H9 (cell line): ENCODE results near the gene RASGEF1C. TPM values are rescaled to one million over a fixed set of nuclear protein-coding genes. Genes with fewer than 3 reads are reported as not detected.

Experiments
- DNase-seq: peaks from one replicate; pipeline ENCODE4 v3.0.0-alpha.2; 2017
- H2AFZ ChIP-seq: one replicate; pipeline ENCODE4 v1.6.1; 2013; ENCODE audit warnings: mild to moderate bottlenecking, low read length, control low read depth, moderate library complexity
- H2AK5ac ChIP-seq: 2 replicates; pipeline ENCODE4 v1.6.1; 2013; ENCODE audit warnings: low read length, control low read depth, mixed read lengths; ENCODE audit not compliant: insufficient read length
- H2BK120ac ChIP-seq: one replicate; pipeline ENCODE4 v1.6.1; 2013; ENCODE audit warnings: low read depth, mild to moderate bottlenecking, low read length, control low read depth, inconsistent platforms; ENCODE audit not compliant: poor library complexity, severe bottlenecking
- H2BK12ac ChIP-seq: 2 replicates; pipeline ENCODE4 v1.6.1; 2013; ENCODE audit warnings: low read length, control low read depth, mixed read lengths, low read depth; ENCODE audit not compliant: insufficient read length
- H2BK15ac ChIP-seq: 2 replicates; pipeline ENCODE4 v1.6.1; 2013; ENCODE audit warnings: low read depth, low read length, control low read depth
- H2BK20ac ChIP-seq: one replicate; pipeline ENCODE4 v1.6.1; 2013; ENCODE audit warnings: low read depth, mild to moderate bottlenecking, low read length, control low read depth, inconsistent platforms; ENCODE audit not compliant: poor library complexity, severe bottlenecking
- H2BK5ac ChIP-seq: 2 replicates; pipeline ENCODE4 v1.6.1; 2013; ENCODE audit warnings: low read length, control low read depth, mixed read lengths; ENCODE audit not compliant: insufficient read length
- H3K14ac ChIP-seq: 2 replicates; pipeline ENCODE4 v1.6.1; 2013; ENCODE audit warnings: low read length, control low read depth; ENCODE audit not compliant: insufficient read depth
- H3K18ac ChIP-seq: 2 replicates; pipeline ENCODE4 v1.6.1; 2013; ENCODE audit warnings: low read depth, mild to moderate bottlenecking, mixed read lengths, low read length, control low read depth; ENCODE audit not compliant: insufficient read length
- H3K23ac ChIP-seq: 2 replicates; pipeline ENCODE4 v1.6.1; 2013; ENCODE audit warnings: low read length, control low read depth, mixed read lengths, low read depth; ENCODE audit not compliant: insufficient read length
- H3K23me2 ChIP-seq: 2 replicates; pipeline ENCODE4 v1.6.1; 2013; ENCODE audit warnings: low read depth, mild to moderate bottlenecking, mixed read lengths, low read length, control low read depth; ENCODE audit not compliant: insufficient read length, poor library complexity, severe bottlenecking
- H3K27ac ChIP-seq: 2 replicates; pipeline ENCODE4 v1.5.1; 2013; ENCODE audit warnings: low read length, control low read depth, mixed read lengths, low read depth; ENCODE audit not compliant: insufficient read length
- H3K27me3 ChIP-seq: 2 replicates; pipeline ENCODE4 v1.6.1; 2013; ENCODE audit warnings: low read length, control low read depth, inconsistent platforms; ENCODE audit not compliant: insufficient read depth
- H3K4ac ChIP-seq: 2 replicates; pipeline ENCODE4 v1.6.1; 2013; ENCODE audit warnings: low read depth, mild to moderate bottlenecking, control low read depth, inconsistent platforms, low read length, moderate library complexity
- H3K4me1 ChIP-seq: 2 replicates; pipeline ENCODE4 v1.6.1; 2013; ENCODE audit warnings: low read length, control low read depth, inconsistent platforms; ENCODE audit not compliant: insufficient read depth
- H3K4me2 ChIP-seq: 2 replicates; pipeline ENCODE4 v1.6.1; 2013; ENCODE audit warnings: low read length, control low read depth, mixed read lengths; ENCODE audit not compliant: insufficient read length, insufficient read depth
- H3K56ac ChIP-seq: 2 replicates; pipeline ENCODE4 v1.6.1; 2013; ENCODE audit warnings: low read depth, mild to moderate bottlenecking, mixed read lengths, low read length, control low read depth; ENCODE audit not compliant: insufficient read length
- H3K79me1 ChIP-seq: 2 replicates; pipeline ENCODE4 v1.6.1; 2013; ENCODE audit warnings: low read depth, mild to moderate bottlenecking, moderate library complexity, low read length, control low read depth, inconsistent platforms; ENCODE audit not compliant: insufficient read depth, poor library complexity, severe bottlenecking
- H3K79me2 ChIP-seq: 2 replicates; pipeline ENCODE4 v1.6.1; 2013; ENCODE audit warnings: low read length, control low read depth, inconsistent platforms; ENCODE audit not compliant: insufficient read depth
- H3K9ac ChIP-seq: 2 replicates; pipeline ENCODE4 v1.6.1; 2013; ENCODE audit warnings: low read length, control low read depth, mixed read lengths; ENCODE audit not compliant: insufficient read length; ENCODE audit errors: extremely low read depth
- H3K9me3 ChIP-seq: one replicate; pipeline ENCODE4 v1.6.1; 2013; ENCODE audit warnings: low read depth, low read length, inconsistent platforms; ENCODE audit not compliant: control insufficient read depth
- H3T11ph ChIP-seq: one replicate; pipeline ENCODE4 v1.6.1; 2013; ENCODE audit warnings: mild to moderate bottlenecking, low read length, control low read depth, inconsistent platforms
- H4K20me1 ChIP-seq: one replicate; pipeline ENCODE4 v1.6.1; 2013; ENCODE audit not compliant: control insufficient read depth, insufficient read length, insufficient read depth
- H4K5ac ChIP-seq: 2 replicates; pipeline ENCODE4 v1.6.1; 2013; ENCODE audit warnings: low read depth, mild to moderate bottlenecking, mixed read lengths, low read length, control low read depth; ENCODE audit not compliant: insufficient read length
- H4K8ac ChIP-seq: replicated peaks from 2 replicates; pipeline ENCODE4 v1.6.1; 2013; ENCODE audit warnings: low read length, control low read depth, mixed read lengths, low read depth; ENCODE audit not compliant: insufficient read length
- H4K91ac ChIP-seq: 2 replicates; pipeline ENCODE4 v1.6.1; 2013; ENCODE audit warnings: low read depth, mild to moderate bottlenecking, moderate library complexity, mixed read lengths, low read length, control low read depth; ENCODE audit not compliant: insufficient read length
- H3K27ac Mint-ChIP-seq, 3 experiments: 2 replicates in 2 of 3; 3 replicates in 1 of 3; pipeline ENCODE4 v1.8.0; 2020 to 2021; ENCODE audit warnings: mixed read lengths in 3 of 3, mild to moderate bottlenecking in 1 of 3, moderate library complexity in 1 of 3
- H3K27me3 Mint-ChIP-seq: 2 replicates; pipeline ENCODE4 v1.8.0; 2021; ENCODE audit warnings: low read depth, mild to moderate bottlenecking, moderate library complexity, mixed read lengths
- H3K36me3 Mint-ChIP-seq, 3 experiments: 2 replicates in 2 of 3; 3 replicates in 1 of 3; pipeline ENCODE4 v1.8.0; 2020 to 2021; ENCODE audit warnings: low read depth in 3 of 3, mixed read lengths in 3 of 3; ENCODE audit not compliant: insufficient read depth in 1 of 3
- H3K4me1 Mint-ChIP-seq, 2 experiments: 2 replicates each; pipeline ENCODE4 v1.8.0; 2020; ENCODE audit warnings: mixed read lengths in 2 of 2
- H3K4me3 Mint-ChIP-seq, 2 experiments: 2 replicates in 1 of 2; 3 replicates in 1 of 2; pipeline ENCODE4 v1.8.0; 2020 to 2021; ENCODE audit warnings: mild to moderate bottlenecking in 2 of 2, mixed read lengths in 2 of 2, moderate library complexity in 1 of 2
- H3K9me3 Mint-ChIP-seq, 2 experiments: 2 replicates in 1 of 2; 3 replicates in 1 of 2; pipeline ENCODE4 v1.8.0; 2020; ENCODE audit warnings: mild to moderate bottlenecking in 2 of 2, mixed read lengths in 2 of 2, moderate library complexity in 1 of 2
- CTCF ChIP-seq: fragments of 200-600 bp; sonication (generic); conservative IDR thresholded peaks from 3 replicates; pipeline ENCODE4 v1.8.0; 2021; ENCODE audit warnings: antibody characterized with exemption, mild to moderate bottlenecking
- WGBS: extraction: QIAGEN DNeasy Blood & Tissue Kit; methylation state at CpG from one replicate; pipeline ENCODE4 v1.1.7; 2013; ENCODE audit warnings: missing lambda C conversion rate, low lambda C conversion rate, mixed read lengths; ENCODE audit not compliant: insufficient read length; ENCODE audit errors: extremely low coverage; 5-methylcytosine and 5-hydroxymethylcytosine counted together
- total RNA-seq: library from RNA; stranded (reverse); gene quantifications from 2 replicates; pipeline ENCODE4 v1.2.1, GENCODE V29; 2021

The RASGEF1C gene
- total RNA-seq, 1 experiment from 2014 or later: 0.83 TPM

GRCh38 chr5:180174587-180174972, 34.4 kb downstream of the RASGEF1C start:
- DNase-seq: no peak
- H2AFZ ChIP-seq: no peak overlapping the region
- no peaks in the 10 kb centered on the region for H3K23me2 ChIP-seq
- no peaks in the 10 kb centered on the region for H3K79me1 ChIP-seq
- H2BK120ac ChIP-seq: no peak overlapping the region
- no peak overlapping the region for H3K18ac ChIP-seq
- no peaks in the 10 kb centered on the region; the same call in 1 of the 2 replicates for H3K4me1 ChIP-seq
- H3K4me2 ChIP-seq: no peak overlapping the region
- H2BK20ac ChIP-seq: no peak overlapping the region
- H3K23ac ChIP-seq: no peak overlapping the region
- no peaks in the 10 kb centered on the region for H3K27me3 Mint-ChIP-seq
- H4K91ac ChIP-seq: no peak overlapping the region
- no peak overlapping the region for H3K27ac Mint-ChIP-seq
- no peaks in the 10 kb centered on the region for H3K36me3 Mint-ChIP-seq
- no peaks in the 10 kb centered on the region for H3K9me3 ChIP-seq
- no peak for TF ChIP-seq CTCF
- H3K27me3 ChIP-seq: no peaks in the 10 kb centered on the region
- no peaks in the 10 kb centered on the region for H3K79me2 ChIP-seq
- peak overlapping the region; percentile 47 for H4K8ac ChIP-seq
- no peaks in the 10 kb centered on the region for H3K9me3 Mint-ChIP-seq
- no peak overlapping the region for H4K5ac ChIP-seq
- H3T11ph ChIP-seq: no peak overlapping the region
- H3K4me3 Mint-ChIP-seq: no peak overlapping the region
- no peak overlapping the region for H2BK15ac ChIP-seq
- no peak overlapping the region for H2BK12ac ChIP-seq
- H3K4ac ChIP-seq: no peak overlapping the region
- H4K20me1 ChIP-seq: no peaks in the 10 kb centered on the region
- H2AK5ac ChIP-seq: no peak overlapping the region
- no peak overlapping the region for H2BK5ac ChIP-seq
- H3K27ac ChIP-seq: no peak overlapping the region
- no CpG with 5 or more reads among the region's 12 CpGs for WGBS
- no peak overlapping the region for H3K56ac ChIP-seq
- H3K9ac ChIP-seq: no peak overlapping the region
- H3K14ac ChIP-seq: no peak overlapping the region
- peaks cover 10 to 24% of the 10 kb centered on the region in 2 experiments for H3K4me1 Mint-ChIP-seq
